Keratinocyte (primary cell): Measurements from ENCODE around the gene TRIP12.

ENCODE experiments used
- EZH2 ChIP-seq: IDR thresholded peaks from one replicate; pipeline ENCODE4 v1.6.1; 2012; ENCODE audit warnings: inconsistent platforms, mild to moderate bottlenecking, low read length, moderate library complexity
- TF ChIP-seq, protein P1 (sequence below), 3 experiments: IDR thresholded peaks in 1 of 3; conservative IDR thresholded peaks in 1 of 3; optimal IDR thresholded peaks in 1 of 3; 2 replicates in 2 of 3; 3 replicates in 1 of 3; pipeline versions ENCODE3 to v1.5.1; 2011; ENCODE audit warnings: low read length in 3 of 3, mild to moderate bottlenecking in 3 of 3, moderate library complexity in 2 of 3, control low read depth in 1 of 3, inconsistent platforms in 1 of 3; ENCODE audit not compliant: insufficient read depth in 2 of 3; ENCODE audit errors: extremely low read depth in 1 of 3

DNA sequence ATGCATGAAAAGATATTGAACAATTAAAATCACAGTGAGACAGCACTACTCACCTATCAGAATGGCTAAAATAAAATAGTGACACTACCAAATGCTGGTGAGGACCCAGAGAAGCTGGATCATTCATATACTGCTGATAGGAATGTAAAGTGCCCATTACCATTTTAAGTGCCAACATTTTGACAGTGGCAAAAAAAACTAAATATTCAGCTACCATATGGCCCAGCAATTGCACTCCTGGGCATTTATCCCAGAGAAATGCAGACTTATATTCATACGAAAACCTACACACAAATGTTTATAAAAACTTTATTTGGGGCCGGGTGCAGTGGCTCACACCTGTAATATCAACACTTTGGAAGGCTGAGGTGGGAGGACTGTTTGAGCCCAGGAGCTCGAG, 48.1 kb upstream of the TRIP12 start:
- TF ChIP-seq, protein P1, sequence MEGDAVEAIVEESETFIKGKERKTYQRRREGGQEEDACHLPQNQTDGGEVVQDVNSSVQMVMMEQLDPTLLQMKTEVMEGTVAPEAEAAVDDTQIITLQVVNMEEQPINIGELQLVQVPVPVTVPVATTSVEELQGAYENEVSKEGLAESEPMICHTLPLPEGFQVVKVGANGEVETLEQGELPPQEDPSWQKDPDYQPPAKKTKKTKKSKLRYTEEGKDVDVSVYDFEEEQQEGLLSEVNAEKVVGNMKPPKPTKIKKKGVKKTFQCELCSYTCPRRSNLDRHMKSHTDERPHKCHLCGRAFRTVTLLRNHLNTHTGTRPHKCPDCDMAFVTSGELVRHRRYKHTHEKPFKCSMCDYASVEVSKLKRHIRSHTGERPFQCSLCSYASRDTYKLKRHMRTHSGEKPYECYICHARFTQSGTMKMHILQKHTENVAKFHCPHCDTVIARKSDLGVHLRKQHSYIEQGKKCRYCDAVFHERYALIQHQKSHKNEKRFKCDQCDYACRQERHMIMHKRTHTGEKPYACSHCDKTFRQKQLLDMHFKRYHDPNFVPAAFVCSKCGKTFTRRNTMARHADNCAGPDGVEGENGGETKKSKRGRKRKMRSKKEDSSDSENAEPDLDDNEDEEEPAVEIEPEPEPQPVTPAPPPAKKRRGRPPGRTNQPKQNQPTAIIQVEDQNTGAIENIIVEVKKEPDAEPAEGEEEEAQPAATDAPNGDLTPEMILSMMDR (optimal IDR thresholded peaks at IDR 0.05 in 1 of 3, IDR thresholded peaks at IDR 0.05 in 1 of 3, conservative IDR thresholded peaks at IDR 0.05 in 1 of 3; ENCODE audit: extremely low read depth in 1 of 3, insufficient read depth in 2 of 3, low read length in 3 of 3), result no peak
- TF ChIP-seq EZH2, result no peak
